ENCODE measurements around the gene KIF26B. TPM values are rescaled to one million over a fixed set of nuclear protein-coding genes. Genes with fewer than 3 reads are reported as not detected.

The KIF26B gene
- polyA plus RNA-seq, 1 donor (not counting 4 experiments of a cell fraction or from before 2014, with no cell fraction given) = 0.58 TPM

GRCh38 chr1:245572709-245573108 lies 417.9 kb downstream of the KIF26B start:
- dilution Hi-C loops (cut with MboI; ENCODE audit: extremely low pct_ligation_motif_present, low sequenced_read_pairs) = no loop called here
- no peak for FAIRE-seq
- no peak overlapping the region for H2AFZ ChIP-seq (ENCODE audit: control insufficient read depth, low read length)
- H3K4me3 ChIP-seq (ENCODE audit: control insufficient read depth in 2 of 3, extremely low read depth in 1 of 3, insufficient read depth in 2 of 3, low read depth in 1 of 3, low read length in 3 of 3) = no peak overlapping the region
- H3K79me2 ChIP-seq (ENCODE audit: control insufficient read depth, insufficient read depth, low read length) = no peaks in the 10 kb centered on the region
- H3K9me3 ChIP-seq (ENCODE audit: control insufficient read depth, low read depth, low read length) = peaks cover 2% of the 10 kb centered on the region
- no peak overlapping the region for H3K4me2 ChIP-seq (ENCODE audit: control insufficient read depth, extremely low read depth, insufficient read depth, low read depth, low read length)
- H3K9ac ChIP-seq (ENCODE audit: control insufficient read depth, extremely low read depth, insufficient read depth, low read length) = no peak overlapping the region
- H3K27me3 ChIP-seq (ENCODE audit: control insufficient read depth, extremely low read depth, insufficient read depth, low read length) = no peaks in the 10 kb centered on the region
- no peak overlapping the region for H3K27ac ChIP-seq (ENCODE audit: control insufficient read depth, insufficient read depth, low read length)
- no peaks in the 10 kb centered on the region for H4K20me1 ChIP-seq (ENCODE audit: control insufficient read depth, extremely low read depth, insufficient read depth, low read length)
- no peaks in the 10 kb centered on the region for H3K36me3 ChIP-seq (ENCODE audit: control insufficient read depth in 2 of 2, extremely low read depth in 1 of 2, insufficient read depth in 2 of 2, low read length in 2 of 2)
- H3K4me1 ChIP-seq (ENCODE audit: control insufficient read depth, extremely low read depth, insufficient read depth, low read length) = no peaks in the 10 kb centered on the region
- H3K9me1 ChIP-seq (ENCODE audit: control insufficient read depth, extremely low read depth, insufficient read depth, low read length) = no peaks in the 10 kb centered on the region
- DNase-seq (ENCODE audit: low read depth, low spot score) = no peak
- no peak for TF ChIP-seq EZH2 (IDR thresholded peaks at IDR 0.05; ENCODE audit: low read length)

- no peak for TF ChIP-seq EZH2 (IDR thresholded peaks at IDR 0.05; ENCODE audit: low read length)
- TF ChIP-seq CTCF (optimal IDR thresholded peaks at IDR 0.05 in 1 of 3, IDR thresholded peaks at IDR 0.05 in 1 of 3, conservative IDR thresholded peaks at IDR 0.05 in 1 of 3; ENCODE audit: extremely low read depth in 1 of 3, insufficient read depth in 2 of 3, low read length in 3 of 3) = no peak
- H3K9me1 ChIP-seq (ENCODE audit: control insufficient read depth, extremely low read depth, insufficient read depth, low read length) = no peaks in the 10 kb centered on the region
- dilution Hi-C loops (cut with MboI; ENCODE audit: extremely low pct_ligation_motif_present, low sequenced_read_pairs) = no loop called here
- DNase-seq (ENCODE audit: low read depth, low spot score) (no peak), FAIRE-seq (no peak)
- H3K4me1 ChIP-seq (ENCODE audit: control insufficient read depth, extremely low read depth, insufficient read depth, low read length) = no peaks in the 10 kb centered on the region
- H3K4me2 ChIP-seq (ENCODE audit: control insufficient read depth, extremely low read depth, insufficient read depth, low read depth, low read length) = no peak overlapping the region
- H3K4me3 ChIP-seq (ENCODE audit: control insufficient read depth in 2 of 3, extremely low read depth in 1 of 3, insufficient read depth in 2 of 3, low read depth in 1 of 3, low read length in 3 of 3) = no peak overlapping the region
- no peaks in the 10 kb centered on the region for H3K36me3 ChIP-seq (ENCODE audit: control insufficient read depth in 2 of 2, extremely low read depth in 1 of 2, insufficient read depth in 2 of 2, low read length in 2 of 2)
- H3K9ac ChIP-seq (ENCODE audit: control insufficient read depth, extremely low read depth, insufficient read depth, low read length) = no peak overlapping the region
- H3K79me2 ChIP-seq (ENCODE audit: control insufficient read depth, insufficient read depth, low read length) = no peaks in the 10 kb centered on the region
- no peaks in the 10 kb centered on the region for H4K20me1 ChIP-seq (ENCODE audit: control insufficient read depth, extremely low read depth, insufficient read depth, low read length)
- no peak overlapping the region for H2AFZ ChIP-seq (ENCODE audit: control insufficient read depth, low read length)
- H3K9me3 ChIP-seq (ENCODE audit: control insufficient read depth, low read depth, low read length) = peaks cover 2% of the 10 kb centered on the region
- H3K27me3 ChIP-seq (ENCODE audit: control insufficient read depth, extremely low read depth, insufficient read depth, low read length) = no peaks in the 10 kb centered on the region
- H3K27ac ChIP-seq (ENCODE audit: control insufficient read depth, insufficient read depth, low read length) = no peak overlapping the region
Observed at GRCh38 chr1:245575710-245576109, 420.9 kb downstream of the KIF26B start.

- dilution Hi-C loops (cut with MboI; ENCODE audit: extremely low pct_ligation_motif_present, low sequenced_read_pairs) = no loop called here
- Histone ChIP-seq H3K36me3 (ENCODE audit: control insufficient read depth in 2 of 2, extremely low read depth in 1 of 2, insufficient read depth in 2 of 2, low read length in 2 of 2) (no peaks in the 10 kb centered on the region), H3K9ac (ENCODE audit: control insufficient read depth, extremely low read depth, insufficient read depth, low read length) (no peak overlapping the region), H3K27me3 (ENCODE audit: control insufficient read depth, extremely low read depth, insufficient read depth, low read length) (no peaks in the 10 kb centered on the region), H2AFZ (ENCODE audit: control insufficient read depth, low read length) (no peak overlapping the region), H3K9me1 (ENCODE audit: control insufficient read depth, extremely low read depth, insufficient read depth, low read length) (no peaks in the 10 kb centered on the region), H3K4me2 (ENCODE audit: control insufficient read depth, extremely low read depth, insufficient read depth, low read depth, low read length) (no peak overlapping the region), H3K9me3 (ENCODE audit: control insufficient read depth, low read depth, low read length) (peaks cover 2% of the 10 kb centered on the region), H3K4me3 (ENCODE audit: control insufficient read depth in 2 of 3, extremely low read depth in 1 of 3, insufficient read depth in 2 of 3, low read depth in 1 of 3, low read length in 3 of 3) (no peak overlapping the region), H3K27ac (ENCODE audit: control insufficient read depth, insufficient read depth, low read length) (no peak overlapping the region), H3K4me1 (ENCODE audit: control insufficient read depth, extremely low read depth, insufficient read depth, low read length) (no peaks in the 10 kb centered on the region), H3K79me2 (ENCODE audit: control insufficient read depth, insufficient read depth, low read length) (no peaks in the 10 kb centered on the region), H4K20me1 (ENCODE audit: control insufficient read depth, extremely low read depth, insufficient read depth, low read length) (no peaks in the 10 kb centered on the region)
- TF ChIP-seq CTCF (optimal IDR thresholded peaks at IDR 0.05 in 1 of 3, IDR thresholded peaks at IDR 0.05 in 1 of 3, conservative IDR thresholded peaks at IDR 0.05 in 1 of 3; ENCODE audit: extremely low read depth in 1 of 3, insufficient read depth in 2 of 3, low read length in 3 of 3) = no peak
- no peak for TF ChIP-seq EZH2 (IDR thresholded peaks at IDR 0.05; ENCODE audit: low read length)
- no peak for FAIRE-seq
- no peak for DNase-seq (ENCODE audit: low read depth, low spot score)
Observed at GRCh38 chr1:245576323-245576722, 421.5 kb downstream of the KIF26B start.
